A549 (cell line): ENCODE results near the gene ARL15. TPM values are rescaled to one million over a fixed set of nuclear protein-coding genes. Genes with fewer than 3 reads are reported as not detected.

Source experiments
- ATAC-seq, 2 experiments: fragments of 200-7000 bp in 1 of 2; fragments of >200 bp in 1 of 2; cut with Nextera tagmentation in 1 of 2; cut with Tn5 transposase in 1 of 2; 3 replicates each; pipeline versions ENCODE4 v1.8.0 to v1.9.1; 2018 to 2020; ENCODE audit warnings: mild to moderate bottlenecking in 1 of 2, moderate library complexity in 1 of 2
- CTCF ChIA-PET: fragments of 300-600 bp; sonication (Branson Sonifier 250); formaldehyde crosslinking; extraction: SDS; loops from one replicate; lab custom pipeline; 2021; ENCODE audit warnings: antibody characterized with exemption, inconsistent platforms; lab: Yijun Ruan, JAX
- POLR2A ChIA-PET: fragments of 350-600 bp; formaldehyde crosslinking; extraction: SDS; loops from one replicate; lab custom pipeline; 2021; ENCODE audit warnings: antibody characterized with exemption, inconsistent platforms; lab: Yijun Ruan, JAX
- DNase-seq, 2 experiments: peaks; one replicate each; pipeline versions ENCODE4 v3.0.0 to v3.0.0-alpha.2; 2011 to 2016; ENCODE audit warnings: low read depth in 1 of 2, low spot score in 1 of 2
- FAIRE-seq: peaks from 2 replicates; lab custom pipeline; 2011; peaks lifted over from hg19 to GRCh38; lab: Jason Lieb, UNC
- H3K27ac ChIP-seq, 2 experiments: fragments of >200 bp; sonication (Bioruptor Twin); formaldehyde crosslinking; 3 replicates each; pipeline ENCODE4 v1.5.1; 2016 to 2017
- H3K4me1 ChIP-seq: fragments of >200 bp; sonication (Bioruptor Twin); formaldehyde crosslinking; 3 replicates; pipeline ENCODE4 v1.6.1; 2016
- H3K4me2 ChIP-seq: fragments of >200 bp; sonication (Bioruptor Twin); formaldehyde crosslinking; 3 replicates; pipeline ENCODE4 v1.6.1; 2016
- H3K4me3 ChIP-seq: fragments of >200 bp; sonication (Bioruptor Twin); formaldehyde crosslinking; 3 replicates; pipeline ENCODE4 v1.5.1; 2016
- H3K9me3 ChIP-seq: fragments of >200 bp; sonication (Bioruptor Twin); formaldehyde crosslinking; 3 replicates; pipeline ENCODE4 v1.6.1; 2016
- CHD2 ChIP-seq: fragments of 150-350 bp; IDR thresholded peaks from 2 replicates; pipeline ENCODE4 v1.6.1; 2014; ENCODE audit warnings: low read length; ENCODE audit not compliant: partially characterized antibody
- CTCF ChIP-seq: fragments of >200 bp; sonication (Bioruptor Twin); formaldehyde crosslinking; IDR thresholded peaks from 3 replicates; pipeline ENCODE4 v1.5.1; 2016
- E2F6 ChIP-seq: IDR thresholded peaks from 2 replicates; pipeline ENCODE4 v1.6.1; 2012; ENCODE audit warnings: low read depth, borderline replicate concordance
- EHF ChIP-seq: fragments of 250-450 bp; sonication (Bioruptor Pico); IDR thresholded peaks from 2 replicates; pipeline ENCODE4 v1.5.0; 2020; ENCODE audit warnings: mild to moderate bottlenecking
- EHMT2 ChIP-seq: fragments of 200-600 bp; sonication (generic); IDR thresholded peaks from 2 replicates; pipeline ENCODE4 v1.6.1; 2016; ENCODE audit warnings: antibody characterized with exemption, low read depth, mild to moderate bottlenecking, moderate library complexity
- EP300 ChIP-seq, 2 experiments: fragments of >200 bp; sonication (Bioruptor Twin); formaldehyde crosslinking; IDR thresholded peaks; 2 replicates in 1 of 2; 3 replicates in 1 of 2; pipeline ENCODE4 v1.6.1; 2016 to 2017
- ESRRA ChIP-seq: fragments of 150-350 bp; IDR thresholded peaks from 2 replicates; pipeline ENCODE4 v1.6.1; 2014; ENCODE audit warnings: mild to moderate bottlenecking, low read length, borderline replicate concordance
- FOSB ChIP-seq: fragments of 250-450 bp; sonication (Bioruptor Pico); IDR thresholded peaks from 2 replicates; pipeline ENCODE4 v1.5.0; 2020; ENCODE audit warnings: mild to moderate bottlenecking, moderate library complexity
- FOSL2 ChIP-seq, 2 experiments: fragments of 450-650 bp in 1 of 2; fragments of >200 bp in 1 of 2; sonication (Bioruptor Twin) in 1 of 2; formaldehyde crosslinking; IDR thresholded peaks; 2 replicates each; pipeline versions ENCODE4 v1.5.0 to v1.6.1; 2016 to 2020; ENCODE audit warnings: mild to moderate bottlenecking in 1 of 2, moderate library complexity in 1 of 2
- FOXS1 ChIP-seq: fragments of 250-450 bp; sonication (Bioruptor Pico); IDR thresholded peaks from 2 replicates; pipeline ENCODE4 v1.5.0; 2020; ENCODE audit warnings: mild to moderate bottlenecking, moderate library complexity
- HDAC2 ChIP-seq: fragments of 200-600 bp; sonication (generic); IDR thresholded peaks from 2 replicates; pipeline ENCODE4 v1.6.1; 2016
- HEYL ChIP-seq: fragments of 250-450 bp; sonication (Bioruptor Pico); IDR thresholded peaks from 2 replicates; pipeline ENCODE4 v1.8.0; 2021; ENCODE audit warnings: mild to moderate bottlenecking, moderate library complexity
- JUN ChIP-seq, 2 experiments: fragments of >200 bp; sonication (Bioruptor Twin); formaldehyde crosslinking; IDR thresholded peaks; 2 replicates in 1 of 2; 3 replicates in 1 of 2; pipeline ENCODE4 v1.6.1; 2016 to 2017
- KDM1A ChIP-seq: fragments of 200-600 bp; sonication (generic); IDR thresholded peaks from 2 replicates; pipeline ENCODE4 v1.6.1; 2016; ENCODE audit warnings: low read depth, mild to moderate bottlenecking
- KDM5A ChIP-seq: fragments of 200-600 bp; sonication (generic); IDR thresholded peaks from 2 replicates; pipeline ENCODE4 v1.6.1; 2016; ENCODE audit warnings: antibody characterized with exemption, mild to moderate bottlenecking
- MAZ ChIP-seq: fragments of 150-350 bp; IDR thresholded peaks from 2 replicates; pipeline ENCODE4 v1.6.1; 2014; ENCODE audit warnings: antibody characterized with exemption, low read depth, low read length, borderline replicate concordance
- PHF8 ChIP-seq: fragments of 200-600 bp; sonication (generic); IDR thresholded peaks from 2 replicates; pipeline ENCODE4 v1.6.1; 2016; ENCODE audit warnings: low read depth, mild to moderate bottlenecking, antibody characterized with exemption, moderate library complexity, borderline replicate concordance
- POLR2A ChIP-seq: IDR thresholded peaks from 2 replicates; pipeline ENCODE4 v1.6.1; 2012; ENCODE audit warnings: mild to moderate bottlenecking, low read length
- RAD21 ChIP-seq, 2 experiments: fragments of >200 bp in 1 of 2; sonication (Bioruptor Twin) in 1 of 2; formaldehyde crosslinking in 1 of 2; IDR thresholded peaks in 1 of 2; conservative IDR thresholded peaks in 1 of 2; 2 replicates in 1 of 2; 3 replicates in 1 of 2; pipeline ENCODE4 v1.6.1; 2012 to 2018; ENCODE audit warnings: inconsistent platforms in 1 of 2
- RARB ChIP-seq: fragments of 250-450 bp; sonication (Bioruptor Pico); IDR thresholded peaks from 2 replicates; pipeline ENCODE4 v1.8.0; 2021; ENCODE audit warnings: mild to moderate bottlenecking, moderate library complexity
- RNF2 ChIP-seq: fragments of 200-600 bp; sonication (generic); IDR thresholded peaks from 2 replicates; pipeline ENCODE4 v1.6.1; 2016; ENCODE audit warnings: low read depth, mild to moderate bottlenecking, antibody characterized with exemption, moderate library complexity, borderline replicate concordance
- SMC3 ChIP-seq: fragments of >200 bp; sonication (Bioruptor Twin); formaldehyde crosslinking; IDR thresholded peaks from 3 replicates; pipeline ENCODE4 v1.6.1; 2018; ENCODE audit warnings: inconsistent platforms
- TP53 ChIP-seq: fragments of 250-450 bp; sonication (Bioruptor Pico); IDR thresholded peaks from 2 replicates; pipeline ENCODE4 v1.5.0; 2021; ENCODE audit warnings: mild to moderate bottlenecking, moderate library complexity
- ZC3H11A ChIP-seq: fragments of 450-650 bp; IDR thresholded peaks from 2 replicates; pipeline ENCODE4 v1.6.1; 2014; ENCODE audit warnings: antibody characterized with exemption, mild to moderate bottlenecking
- ZNF302 ChIP-seq: fragments of 250-450 bp; sonication (Bioruptor Pico); IDR thresholded peaks from 2 replicates; pipeline ENCODE4 v1.9.0; 2021; ENCODE audit warnings: inconsistent platforms, mild to moderate bottlenecking, moderate library complexity
- ZSCAN20 ChIP-seq: fragments of 250-450 bp; sonication (Bioruptor Pico); IDR thresholded peaks from 2 replicates; pipeline ENCODE4 v1.8.0; 2022; ENCODE audit warnings: mild to moderate bottlenecking, moderate library complexity
- WGBS: methylation state at CpG from one replicate; pipeline ENCODE4 v1.1.6; 2017; ENCODE audit errors: missing lambda C conversion rate; 5-methylcytosine and 5-hydroxymethylcytosine counted together
- polyA plus RNA-seq, 4 experiments: library from polyadenylated mRNA; depleted of rRNA in 3 of 4; stranded (reverse); fragments of >200 nt; fragmentation: RNase III in 1 of 4; extraction: RNeasy Plus Mini Kit Qiagen cat#74134 plus additional on column Dnase treatment in 1 of 4; gene quantifications; 2 replicates in 3 of 4; 3 replicates in 1 of 4; pipeline ENCODE4 v1.2.3, GENCODE V29; 2011 to 2017
- TF ChIP-seq, protein P1 (sequence below): fragments of 250-450 bp; sonication (Bioruptor Pico); IDR thresholded peaks from 2 replicates; pipeline ENCODE4 v1.5.0; 2020; ENCODE audit warnings: low read depth, mild to moderate bottlenecking, moderate library complexity
- TF ChIP-seq, protein P2 (sequence below): fragments of 250-450 bp; sonication (Bioruptor Pico); IDR thresholded peaks from 2 replicates; pipeline ENCODE4 v1.5.0; 2021; ENCODE audit warnings: mild to moderate bottlenecking, moderate library complexity, borderline replicate concordance
- TF ChIP-seq, protein P3 (sequence below): IDR thresholded peaks from 2 replicates; pipeline ENCODE4 v1.6.1; 2012

Gene ARL15
- polyA plus RNA-seq, 2 of the 4 experiments (the other 2 are of a cell fraction), result 11.8 to 12.1 TPM

GRCh38 chr5:54115735-54116403, 194.5 kb downstream of the ARL15 start:
- TF ChIP-seq ZNF302 (CRISPR knock-in tag) (no peak), ZC3H11A (no peak), EP300 (IDR thresholded peaks at IDR 0.05) (no peak), TP53 (no peak), RAD21 (conservative IDR thresholded peaks at IDR 0.05 in 1 of 2, IDR thresholded peaks at IDR 0.05 in 1 of 2) (no peak), SMC3 (no peak), RARB (CRISPR knock-in tag) (no peak), JUN (IDR thresholded peaks at IDR 0.05) (no peak), FOSL2 (IDR thresholded peaks at IDR 0.05) (no peak), FOSL2 (CRISPR knock-in tag; IDR thresholded peaks at IDR 0.05) (no peak), CHD2 (no peak), HEYL (CRISPR knock-in tag) (no peak), PHF8 (no peak), E2F6 (no peak), POLR2A (no peak), KDM5A (no peak), FOXS1 (no peak), KDM1A (no peak)
- TF ChIP-seq, protein P1, sequence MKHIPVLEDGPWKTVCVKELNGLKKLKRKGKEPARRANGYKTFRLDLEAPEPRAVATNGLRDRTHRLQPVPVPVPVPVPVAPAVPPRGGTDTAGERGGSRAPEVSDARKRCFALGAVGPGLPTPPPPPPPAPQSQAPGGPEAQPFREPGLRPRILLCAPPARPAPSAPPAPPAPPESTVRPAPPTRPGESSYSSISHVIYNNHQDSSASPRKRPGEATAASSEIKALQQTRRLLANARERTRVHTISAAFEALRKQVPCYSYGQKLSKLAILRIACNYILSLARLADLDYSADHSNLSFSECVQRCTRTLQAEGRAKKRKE (CRISPR knock-in tag), result no peak
- FAIRE-seq (no peak), ATAC-seq (no peak), DNase-seq (no peak)
- no peak overlapping the region for H3K27ac ChIP-seq
- WGBS, result 94% methylated on average over 3 of the region's 3 CpGs
- ChIA-PET CTCF (no interaction called here), POLR2A (no interaction called here)
- H3K4me1 ChIP-seq, result no peaks in the 10 kb centered on the region
- H3K9me3 ChIP-seq, result no peaks in the 10 kb centered on the region
- H3K4me2 ChIP-seq, result no peak overlapping the region
- no peak overlapping the region for H3K4me3 ChIP-seq

GRCh38 chr5:54113060-54113459, 197.3 kb downstream of the ARL15 start:
- ChIA-PET CTCF (interaction anchor here (1.9 kb wide), 1 partner anchor 9 kb away, joined by 5 read pairs; no protein-coding TSS in a partner anchor), POLR2A (no interaction called here)
- no peak overlapping the region for H3K27ac ChIP-seq
- TF ChIP-seq, protein P2, sequence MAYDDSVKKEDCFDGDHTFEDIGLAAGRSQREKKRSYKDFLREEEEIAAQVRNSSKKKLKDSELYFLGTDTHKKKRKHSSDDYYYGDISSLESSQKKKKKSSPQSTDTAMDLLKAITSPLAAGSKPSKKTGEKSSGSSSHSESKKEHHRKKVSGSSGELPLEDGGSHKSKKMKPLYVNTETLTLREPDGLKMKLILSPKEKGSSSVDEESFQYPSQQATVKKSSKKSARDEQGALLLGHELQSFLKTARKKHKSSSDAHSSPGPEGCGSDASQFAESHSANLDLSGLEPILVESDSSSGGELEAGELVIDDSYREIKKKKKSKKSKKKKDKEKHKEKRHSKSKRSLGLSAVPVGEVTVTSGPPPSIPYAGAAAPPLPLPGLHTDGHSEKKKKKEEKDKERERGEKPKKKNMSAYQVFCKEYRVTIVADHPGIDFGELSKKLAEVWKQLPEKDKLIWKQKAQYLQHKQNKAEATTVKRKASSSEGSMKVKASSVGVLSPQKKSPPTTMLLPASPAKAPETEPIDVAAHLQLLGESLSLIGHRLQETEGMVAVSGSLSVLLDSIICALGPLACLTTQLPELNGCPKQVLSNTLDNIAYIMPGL (CRISPR knock-in tag), result no peak
- TF ChIP-seq RARB (CRISPR knock-in tag) (no peak), TP53 (no peak), JUN (IDR thresholded peaks at IDR 0.05) (no peak), RNF2 (no peak), MAZ (no peak), ESRRA (no peak), EHF (CRISPR knock-in tag) (no peak), HDAC2 (no peak), CTCF (no peak), ZSCAN20 (CRISPR knock-in tag) (no peak), EHMT2 (no peak), EP300 (IDR thresholded peaks at IDR 0.05) (no peak), FOSB (CRISPR knock-in tag) (no peak)
- TF ChIP-seq, protein P1 (CRISPR knock-in tag), result no peak
- TF ChIP-seq, protein P3, sequence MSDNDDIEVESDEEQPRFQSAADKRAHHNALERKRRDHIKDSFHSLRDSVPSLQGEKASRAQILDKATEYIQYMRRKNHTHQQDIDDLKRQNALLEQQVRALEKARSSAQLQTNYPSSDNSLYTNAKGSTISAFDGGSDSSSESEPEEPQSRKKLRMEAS, result no peak
- 0 out of 3 replicates have a peak, but pooled peaks cover 5% of the 10 kb centered on the region for H3K4me1 ChIP-seq
- ATAC-seq (no peak), DNase-seq (no peak), FAIRE-seq (no peak)
- no peak overlapping the region for H3K4me3 ChIP-seq
- H3K4me2 ChIP-seq, result no peak overlapping the region
- 65% methylated on average over 5 of the region's 5 CpGs for WGBS
- H3K9me3 ChIP-seq, result no peaks in the 10 kb centered on the region
